ENCODE results near the gene MOCS3. TPM values are rescaled to one million over a fixed set of nuclear protein-coding genes. Genes with fewer than 3 reads are reported as not detected.
A peak's percentile ranks its signal among the peaks of the same experiment; 100 is the strongest.

Gene MOCS3
- total RNA-seq, 1 experiment from 2014 or later, result 6.4 TPM

- no TSS peak for BruUV-seq (replicated peaks)
- H3K4me1 ChIP-seq (ENCODE audit: control insufficient read depth in 1 of 2, insufficient read depth in 2 of 2, low read length in 2 of 2), result peaks cover 14 to 19% of the 10 kb centered on the region in 2 experiments
- peaks cover 12% of the 10 kb centered on the region; the same call in 1 of the 2 replicates for H4K20me1 ChIP-seq (ENCODE audit: insufficient read depth)
- CTCF ChIA-PET, result no interaction called here
- H3K27ac ChIP-seq (ENCODE audit: low read depth, low read length), result peak overlapping the region; percentile 66
- peak overlapping the region; percentile 60 to 77 for H3K4me3 ChIP-seq (replicated peaks in 1 of 2; ENCODE audit: low read depth in 1 of 2, low read length in 2 of 2)
- TF ChIP-seq FOSL1 (IDR thresholded peaks at IDR 0.05; ENCODE audit: low read depth) (no peak), YY1 (IDR thresholded peaks at IDR 0.05; ENCODE audit: extremely low read depth, insufficient replicate concordance, low read depth, low read length) (no peak), ZNF274 (IDR thresholded peaks at IDR 0.05; ENCODE audit: low read depth, low read length) (no peak), EZH2phosphoT487 (IDR thresholded peaks at IDR 0.05; ENCODE audit: borderline replicate concordance) (no peak)
- H3K9me3 ChIP-seq (ENCODE audit: control insufficient read depth in 1 of 2, insufficient read depth in 1 of 2, low read depth in 1 of 2, low read length in 2 of 2), result no peaks in the 10 kb centered on the region
- no peak for DNase-seq (ENCODE audit: low read depth, low spot score)
- H2AFZ ChIP-seq (ENCODE audit: low read depth, low read length, poor library complexity, severe bottlenecking), result no peak overlapping the region
- peak overlapping the region; percentile 96 for H3K9ac ChIP-seq (ENCODE audit: low read length)
- POLR2A ChIA-PET, result no interaction called here
- peak overlapping the region; percentile 82 for H3K4me2 ChIP-seq (ENCODE audit: low read length)
- peaks cover 69% of the 10 kb centered on the region for H3K79me2 ChIP-seq (ENCODE audit: insufficient read depth, low read length)
- H3K27me3 ChIP-seq (ENCODE audit: insufficient read depth, low read length), result no peaks in the 10 kb centered on the region
- H3K36me3 ChIP-seq (ENCODE audit: control insufficient read depth in 1 of 2, insufficient read depth in 2 of 2, low read length in 2 of 2), result peaks cover 0 to 7% of the 10 kb centered on the region in 2 experiments; a peak in 2 of 4 replicates
- no peaks in the 10 kb centered on the region for H3K9me2 ChIP-seq (ENCODE audit: insufficient read depth)
- no peak for ATAC-seq
- intact Hi-C loops (cut with micrococcal nuclease), result no loop called here
- RAD21 ChIA-PET (ENCODE audit: low non-redundant PET in 1 of 2, low total read pairs in 2 of 2, uncharacterized antibody in 2 of 2, unreplicated experiment in 2 of 2), result no interaction called here
Measured at GRCh38 chr20:50959543-50960126, 1.0 kb downstream of the MOCS3 start.

GRCh38 chr20:50967586-50967985 lies 9.0 kb downstream of the MOCS3 start:
- CTCF ChIA-PET, result interaction anchor here (0.9 to 1.2 kb wide), 2 partner anchors 20 to 351 kb away, joined by 3 read pairs; no protein-coding TSS in a partner anchor
- RAD21 ChIA-PET (ENCODE audit: low non-redundant PET in 1 of 2, low total read pairs in 2 of 2, uncharacterized antibody in 2 of 2, unreplicated experiment in 2 of 2), result no interaction called here
- BruUV-seq (replicated peaks), result no TSS peak

More at GRCh38 chr20:50967586-50967985, 9.0 kb downstream of the MOCS3 start:
- Histone ChIP-seq H3K4me3 (replicated peaks in 1 of 2; ENCODE audit: low read depth in 1 of 2, low read length in 2 of 2) (no peak overlapping the region), H3K4me2 (ENCODE audit: low read length) (no peak overlapping the region), H3K4me1 (ENCODE audit: control insufficient read depth in 1 of 2, insufficient read depth in 2 of 2, low read length in 2 of 2) (no peaks in the 10 kb centered on the region), H3K27ac (ENCODE audit: low read depth, low read length) (no peak overlapping the region), H2AFZ (ENCODE audit: low read depth, low read length, poor library complexity, severe bottlenecking) (no peak overlapping the region), H3K9ac (ENCODE audit: low read length) (no peak overlapping the region), H4K20me1 (ENCODE audit: insufficient read depth) (no peaks in the 10 kb centered on the region), H3K9me3 (ENCODE audit: control insufficient read depth in 1 of 2, insufficient read depth in 1 of 2, low read depth in 1 of 2, low read length in 2 of 2) (no peaks in the 10 kb centered on the region), H3K79me2 (ENCODE audit: insufficient read depth, low read length) (no peaks in the 10 kb centered on the region), H3K27me3 (ENCODE audit: insufficient read depth, low read length) (no peaks in the 10 kb centered on the region), H3K9me2 (ENCODE audit: insufficient read depth) (no peaks in the 10 kb centered on the region), H3K36me3 (ENCODE audit: control insufficient read depth in 1 of 2, insufficient read depth in 2 of 2, low read length in 2 of 2) (no peaks in the 10 kb centered on the region)
- POLR2A ChIA-PET, result no interaction called here
- intact Hi-C loops (cut with micrococcal nuclease), result no loop called here
- no peak for DNase-seq (ENCODE audit: low read depth, low spot score)
- no peak for ATAC-seq
- TF ChIP-seq SP1 (IDR thresholded peaks at IDR 0.05; ENCODE audit: low read depth) (no peak), FOSL1 (IDR thresholded peaks at IDR 0.05; ENCODE audit: low read depth) (no peak), ATF3 (IDR thresholded peaks at IDR 0.05) (no peak), CEBPB (IDR thresholded peaks at IDR 0.05; ENCODE audit: low read depth) (no peak), POLR2AphosphoS5 (IDR thresholded peaks at IDR 0.05; ENCODE audit: low read depth, low read length) (no peak), EGR1 (IDR thresholded peaks at IDR 0.05; ENCODE audit: low read depth) (no peak)
